NCI-H82 treated with DMSO at 0.1 percent for 48 hours (cell line): ENCODE data around the gene OR8B8.
"Not testable (repeated sequence)": the region's sequence is repeated elsewhere in the genome, so short reads cannot be mapped to it uniquely, and the experiment has no call there.

ENCODE experiments used
- DNase-seq: peaks from one replicate; lab custom pipeline; 2025; ENCODE audit not compliant: unreplicated experiment; lab: John Stamatoyannopoulos, UW

Gene OR8B8

GRCh38 chr11:124442442-124442841 is 3.1 kb downstream of the OR8B8 start:
- no peak for DNase-seq

- no peak for DNase-seq
Observed at GRCh38 chr11:124441519-124441918, 4.0 kb downstream of the OR8B8 start.

GRCh38 chr11:124441081-124441480 is 4.4 kb downstream of the OR8B8 start:
- no peak for DNase-seq

- no peak for DNase-seq
Observed at GRCh38 chr11:124440608-124441007, 4.9 kb downstream of the OR8B8 start.

- no peak for DNase-seq
Observed at GRCh38 chr11:124434699-124435098, 10.8 kb downstream of the OR8B8 start.

GRCh38 chr11:124429599-124429998 is 15.9 kb downstream of the OR8B8 start:
- DNase-seq, result no peak

- no peak for DNase-seq
Observed at GRCh38 chr11:124424384-124424921, 21.0 kb downstream of the OR8B8 start, which contains the start of gene OR8B4. TSS of gene OR8B4 (minus strand) at chr11:124424871. CDS start at chr11:124424871, 0 bp downstream.

GRCh38 chr11:124421043-124421442 is 24.5 kb downstream of the OR8B8 start:
- DNase-seq, result no peak

- DNase-seq, result peak; percentile 9
Observed at GRCh38 chr11:124415356-124415923, 30.1 kb downstream of the OR8B8 start.

GRCh38 chr11:124409906-124410305 is 35.6 kb downstream of the OR8B8 start:
- no peak for DNase-seq

GRCh38 chr11:124405581-124405980 is 39.9 kb downstream of the OR8B8 start:
- DNase-seq, result no peak

- not testable (repeated sequence) for DNase-seq
Observed at GRCh38 chr11:124403186-124403585, 42.3 kb downstream of the OR8B8 start.

GRCh38 chr11:124402326-124402922 is 43.1 kb downstream of the OR8B8 start:
- no peak for DNase-seq

GRCh38 chr11:124398924-124399323 is 46.6 kb downstream of the OR8B8 start, which contains the start of gene OR8B3:
TSS of gene OR8B3 (minus strand) at chr11:124399024. CDS start at chr11:124397351, 1,673 bp downstream.
- no peak for DNase-seq

- not testable (repeated sequence) for DNase-seq
Observed at GRCh38 chr11:124396847-124397246, 48.6 kb downstream of the OR8B8 start.

GRCh38 chr11:124394408-124394807 is 51.1 kb downstream of the OR8B8 start:
- no peak for DNase-seq
